ENCODE measurements around the gene PTPRU. TPM values are rescaled to one million over a fixed set of nuclear protein-coding genes. Genes with fewer than 3 reads are reported as not detected.
A peak's percentile ranks its signal among the peaks of the same experiment; 100 is the strongest.

The PTPRU gene
- total RNA-seq, 6 donors from 2014 or later: 44.5 to 87.2 (median 70.1) TPM

GRCh38 chr1:29289493-29289892 lies 53.2 kb downstream of the PTPRU start:
- no peak overlapping the region for H3K27ac ChIP-seq
- peaks cover 0 to 18% (median 3%) of the 10 kb centered on the region in 4 donors for H3K36me3 ChIP-seq
- ATAC-seq (ENCODE audit: low FRiP score in 2 of 2): no peak
- TF ChIP-seq POLR2A (IDR thresholded peaks at IDR 0.05) (no peak), EP300 (IDR thresholded peaks at IDR 0.05) (no peak), POLR2AphosphoS5 (IDR thresholded peaks at IDR 0.05) (no peak), CTCF (IDR thresholded peaks at IDR 0.05) (no peak)
- H3K4me3 ChIP-seq: no peak overlapping the region
- WGBS, 2 donors: 89 to 92% methylated on average over 7 to 11 of the region's 11 CpGs
- no peaks in the 10 kb centered on the region for H3K9me3 ChIP-seq
- H3K27me3 ChIP-seq: no peaks in the 10 kb centered on the region
- peak in 1 of 2 donors; percentile 60 for DNase-seq
- no peaks in the 10 kb centered on the region for H3K4me1 ChIP-seq

- no peak overlapping the region for H3K4me3 ChIP-seq
- H3K27me3 ChIP-seq: no peaks in the 10 kb centered on the region
- H3K4me1 ChIP-seq: no peaks in the 10 kb centered on the region
- DNase-seq (no peak), ATAC-seq (ENCODE audit: low FRiP score in 2 of 2) (no peak)
- no peaks in the 10 kb centered on the region for H3K9me3 ChIP-seq
- H3K27ac ChIP-seq: no peak overlapping the region
- peaks cover 0 to 14% (median 3%) of the 10 kb centered on the region in 4 donors for H3K36me3 ChIP-seq
- no peak for TF ChIP-seq POLR2AphosphoS5 (IDR thresholded peaks at IDR 0.05)
- TF ChIP-seq POLR2A (IDR thresholded peaks at IDR 0.05): no peak
- TF ChIP-seq EP300 (IDR thresholded peaks at IDR 0.05): no peak
- TF ChIP-seq CTCF (IDR thresholded peaks at IDR 0.05): no peak
- WGBS, 2 donors: 89 to 92% methylated on average over 12 of the region's 12 CpGs
Observed at GRCh38 chr1:29290414-29290985, 54.2 kb downstream of the PTPRU start.

- Histone ChIP-seq H3K4me3 (no peak overlapping the region), H3K4me1 (no peaks in the 10 kb centered on the region), H3K9me3 (no peaks in the 10 kb centered on the region), H3K27me3 (no peaks in the 10 kb centered on the region), H3K36me3 (peaks cover 0 to 9% (median 3%) of the 10 kb centered on the region in 4 donors), H3K27ac (no peak overlapping the region)
- WGBS, 2 donors: 96 to 100% methylated on average over 10 of the region's 10 CpGs
- DNase-seq (no peak), ATAC-seq (ENCODE audit: low FRiP score in 2 of 2) (no peak)
- TF ChIP-seq POLR2A (IDR thresholded peaks at IDR 0.05): no peak
- no peak for TF ChIP-seq POLR2AphosphoS5 (IDR thresholded peaks at IDR 0.05)
- TF ChIP-seq EP300 (IDR thresholded peaks at IDR 0.05): no peak
Observed at GRCh38 chr1:29291756-29292155, 55.4 kb downstream of the PTPRU start.

GRCh38 chr1:29292344-29292743 lies 56.0 kb downstream of the PTPRU start:
- no peak for TF ChIP-seq CTCF (IDR thresholded peaks at IDR 0.05)
- TF ChIP-seq POLR2AphosphoS5 (IDR thresholded peaks at IDR 0.05): no peak
- no peak for TF ChIP-seq EP300 (IDR thresholded peaks at IDR 0.05)
- no peak for TF ChIP-seq POLR2A (IDR thresholded peaks at IDR 0.05)
- Histone ChIP-seq H3K36me3 (peaks cover 0 to 9% (median 3%) of the 10 kb centered on the region in 4 donors), H3K27me3 (no peaks in the 10 kb centered on the region), H3K9me3 (no peaks in the 10 kb centered on the region), H3K4me1 (no peaks in the 10 kb centered on the region), H3K4me3 (no peak overlapping the region), H3K27ac (no peak overlapping the region)
- DNase-seq (no peak), ATAC-seq (ENCODE audit: low FRiP score in 2 of 2) (no peak)
- WGBS, 2 donors: 85 to 89% methylated on average over 3 of the region's 3 CpGs

- 73 to 84% methylated on average over 5 of the region's 5 CpGs for WGBS, 2 donors
- Histone ChIP-seq H3K27ac (no peak overlapping the region), H3K9me3 (no peaks in the 10 kb centered on the region), H3K36me3 (peaks cover 0 to 15% (median 0%) of the 10 kb centered on the region in 4 donors), H3K27me3 (no peaks in the 10 kb centered on the region), H3K4me1 (no peaks in the 10 kb centered on the region), H3K4me3 (no peak overlapping the region)
- no peak for DNase-seq
- TF ChIP-seq POLR2A (IDR thresholded peaks at IDR 0.05): no peak
- TF ChIP-seq CTCF (IDR thresholded peaks at IDR 0.05): no peak
- no peak for TF ChIP-seq EP300 (IDR thresholded peaks at IDR 0.05)
- TF ChIP-seq POLR2AphosphoS5 (IDR thresholded peaks at IDR 0.05): no peak
- ATAC-seq (ENCODE audit: low FRiP score in 2 of 2): no peak
Observed at GRCh38 chr1:29297450-29297849, 61.1 kb downstream of the PTPRU start.

Data from upper lobe of left lung (tissue), 6 donors.